Astrocyte (in vitro differentiated cells and primary cell): ENCODE measurements around the gene RTL1. TPM values are rescaled to one million over a fixed set of nuclear protein-coding genes. Genes with fewer than 3 reads are reported as not detected.

ENCODE experiments used
- DNase-seq: peaks from one replicate; pipeline ENCODE4 v3.0.0-alpha.2; 2010; ENCODE audit warnings: low read depth
- FAIRE-seq: peaks from 2 replicates; lab custom pipeline; 2011; peaks lifted over from hg19 to GRCh38; lab: Jason Lieb, UNC
- H2AFZ ChIP-seq: 2 replicates; pipeline ENCODE4 v1.6.0; 2012; ENCODE audit warnings: low read depth, low read length, inconsistent platforms
- H3K27ac ChIP-seq: 2 replicates; pipeline ENCODE4 v1.5.1; 2011; ENCODE audit warnings: low read depth, low read length, inconsistent platforms
- H3K27me3 ChIP-seq: 2 replicates; pipeline ENCODE4 v1.6.0; 2011; ENCODE audit warnings: low read length, inconsistent platforms; ENCODE audit not compliant: insufficient read depth
- H3K36me3 ChIP-seq: 2 replicates; pipeline ENCODE4 v1.5.1; 2011; ENCODE audit warnings: low read length, inconsistent platforms; ENCODE audit not compliant: insufficient read depth
- H3K4me1 ChIP-seq: 2 replicates; pipeline ENCODE4 v1.5.1; 2011; ENCODE audit warnings: low read length, inconsistent platforms; ENCODE audit not compliant: insufficient read depth
- H3K4me2 ChIP-seq: 2 replicates; pipeline ENCODE4 v1.6.0; 2012; ENCODE audit warnings: low read length, inconsistent platforms
- H3K4me3 ChIP-seq: 2 replicates; pipeline ENCODE4 v1.5.1; 2011; ENCODE audit warnings: low read depth, mild to moderate bottlenecking, low read length, inconsistent platforms; ENCODE audit not compliant: insufficient read depth
- H3K79me2 ChIP-seq: 2 replicates; pipeline ENCODE4 v1.6.0; 2012; ENCODE audit warnings: mild to moderate bottlenecking, low read length, inconsistent platforms; ENCODE audit not compliant: insufficient read depth
- H3K9ac ChIP-seq: 2 replicates; pipeline ENCODE4 v1.6.0; 2012; ENCODE audit warnings: mild to moderate bottlenecking, low read length, inconsistent platforms
- H3K9me3 ChIP-seq: 2 replicates; pipeline ENCODE4 v1.5.1; 2012; ENCODE audit warnings: low read depth, mild to moderate bottlenecking, low read length, inconsistent platforms; ENCODE audit not compliant: insufficient read depth
- H4K20me1 ChIP-seq: 2 replicates; pipeline ENCODE4 v1.6.0; 2012; ENCODE audit warnings: low read length, inconsistent platforms; ENCODE audit not compliant: insufficient read depth
- H3K27ac Mint-ChIP-seq: one replicate; pipeline ENCODE4 v1.8.0; 2021; ENCODE audit warnings: mild to moderate bottlenecking, mixed read lengths; ENCODE audit not compliant: unreplicated experiment
- H3K27me3 Mint-ChIP-seq: one replicate; pipeline ENCODE4 v1.8.0; 2021; ENCODE audit warnings: low read depth, mixed read lengths; ENCODE audit not compliant: unreplicated experiment
- H3K36me3 Mint-ChIP-seq: one replicate; pipeline ENCODE4 v1.8.0; 2021; ENCODE audit warnings: low read depth, mixed read lengths; ENCODE audit not compliant: unreplicated experiment
- H3K4me1 Mint-ChIP-seq: one replicate; pipeline ENCODE4 v1.8.0; 2021; ENCODE audit warnings: low read depth, mixed read lengths; ENCODE audit not compliant: unreplicated experiment
- H3K4me3 Mint-ChIP-seq: one replicate; pipeline ENCODE4 v1.8.0; 2021; ENCODE audit warnings: mild to moderate bottlenecking, moderate library complexity, mixed read lengths; ENCODE audit not compliant: unreplicated experiment
- H3K9me3 Mint-ChIP-seq: one replicate; pipeline ENCODE4 v1.8.0; 2021; ENCODE audit warnings: mild to moderate bottlenecking, mixed read lengths; ENCODE audit not compliant: unreplicated experiment
- EZH2 ChIP-seq: IDR thresholded peaks from 2 replicates; pipeline ENCODE4 v1.6.1; 2012; ENCODE audit warnings: mild to moderate bottlenecking, low read length, inconsistent platforms; ENCODE audit not compliant: insufficient read depth
- total RNA-seq: library from RNA; stranded (reverse); gene quantifications from 2 replicates; pipeline ENCODE4 v1.2.1, GENCODE V29; 2021
- TF ChIP-seq, protein P1 (sequence below): IDR thresholded peaks from 2 replicates; pipeline ENCODE4 v1.5.1; 2011; ENCODE audit warnings: low read depth, mild to moderate bottlenecking, inconsistent platforms, low read length, moderate library complexity; ENCODE audit not compliant: insufficient read depth

The RTL1 gene
- total RNA-seq, 1 donor from 2014 or later = 0.18 TPM

DNA sequence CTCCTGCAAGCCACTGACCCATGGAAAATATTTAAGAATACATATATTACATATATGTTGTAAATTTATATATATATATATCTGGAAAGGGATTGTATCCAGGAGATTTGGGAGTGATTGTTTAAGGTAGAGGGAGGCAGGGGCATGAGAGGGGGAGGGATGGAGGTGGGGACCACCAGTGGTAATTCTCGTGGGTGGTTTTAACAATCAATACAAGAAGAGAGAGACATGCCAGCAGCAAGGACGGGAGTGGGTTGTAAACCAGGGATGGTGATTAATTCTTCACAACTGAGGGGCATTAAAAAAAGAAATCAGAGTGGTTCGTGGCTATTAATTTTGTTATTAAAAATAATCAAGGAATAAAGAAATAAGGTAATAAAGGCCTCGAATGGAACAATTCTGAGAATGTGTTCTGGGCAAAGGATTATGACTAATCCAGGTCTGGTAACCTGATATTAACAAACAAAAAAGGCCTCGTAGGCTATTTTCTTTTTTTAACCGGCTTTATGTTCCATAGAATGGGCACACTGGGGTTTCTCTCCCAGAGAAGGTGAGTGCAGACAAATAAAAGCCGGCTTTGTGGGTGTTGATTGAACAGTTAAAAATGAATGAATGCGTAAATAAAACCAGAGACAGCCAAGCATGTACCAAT lies 8.3 kb upstream of the RTL1 start:
- Mint-ChIP-seq H3K4me3 (no peak overlapping the region), H3K4me1 (peaks cover 7% of the 10 kb centered on the region), H3K27ac (no peak overlapping the region), H3K36me3 (no peaks in the 10 kb centered on the region), H3K27me3 (peaks cover 8% of the 10 kb centered on the region), H3K9me3 (peaks cover 2% of the 10 kb centered on the region)
- TF ChIP-seq EZH2 = no peak
- TF ChIP-seq, protein P1, sequence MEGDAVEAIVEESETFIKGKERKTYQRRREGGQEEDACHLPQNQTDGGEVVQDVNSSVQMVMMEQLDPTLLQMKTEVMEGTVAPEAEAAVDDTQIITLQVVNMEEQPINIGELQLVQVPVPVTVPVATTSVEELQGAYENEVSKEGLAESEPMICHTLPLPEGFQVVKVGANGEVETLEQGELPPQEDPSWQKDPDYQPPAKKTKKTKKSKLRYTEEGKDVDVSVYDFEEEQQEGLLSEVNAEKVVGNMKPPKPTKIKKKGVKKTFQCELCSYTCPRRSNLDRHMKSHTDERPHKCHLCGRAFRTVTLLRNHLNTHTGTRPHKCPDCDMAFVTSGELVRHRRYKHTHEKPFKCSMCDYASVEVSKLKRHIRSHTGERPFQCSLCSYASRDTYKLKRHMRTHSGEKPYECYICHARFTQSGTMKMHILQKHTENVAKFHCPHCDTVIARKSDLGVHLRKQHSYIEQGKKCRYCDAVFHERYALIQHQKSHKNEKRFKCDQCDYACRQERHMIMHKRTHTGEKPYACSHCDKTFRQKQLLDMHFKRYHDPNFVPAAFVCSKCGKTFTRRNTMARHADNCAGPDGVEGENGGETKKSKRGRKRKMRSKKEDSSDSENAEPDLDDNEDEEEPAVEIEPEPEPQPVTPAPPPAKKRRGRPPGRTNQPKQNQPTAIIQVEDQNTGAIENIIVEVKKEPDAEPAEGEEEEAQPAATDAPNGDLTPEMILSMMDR = no peak
- no peak overlapping the region for H3K4me3 ChIP-seq
- H3K27ac ChIP-seq = no peak overlapping the region
- peaks cover 41% of the 10 kb centered on the region for H3K36me3 ChIP-seq
- FAIRE-seq (no peak), DNase-seq (no peak)
- peaks cover 6% of the 10 kb centered on the region for H3K79me2 ChIP-seq
- no peak overlapping the region for H3K9ac ChIP-seq
- H4K20me1 ChIP-seq = peaks cover 63% of the 10 kb centered on the region
- H3K4me2 ChIP-seq = no peak overlapping the region
- H2AFZ ChIP-seq = no peak overlapping the region
- no peaks in the 10 kb centered on the region for H3K27me3 ChIP-seq
- peaks cover 21% of the 10 kb centered on the region for H3K4me1 ChIP-seq
- H3K9me3 ChIP-seq = no peaks in the 10 kb centered on the region

GRCh38 chr14:100910888-100911664 lies 7.6 kb upstream of the RTL1 start:
- peaks cover 21% of the 10 kb centered on the region for H3K4me1 ChIP-seq
- H3K4me3 Mint-ChIP-seq = no peak overlapping the region
- H2AFZ ChIP-seq = no peak overlapping the region
- H3K9ac ChIP-seq = no peak overlapping the region
- no peaks in the 10 kb centered on the region for H3K9me3 ChIP-seq
- FAIRE-seq (no peak), DNase-seq (no peak)
- peaks cover 2% of the 10 kb centered on the region for H3K9me3 Mint-ChIP-seq
- no peaks in the 10 kb centered on the region for H3K27me3 ChIP-seq
- peaks cover 45% of the 10 kb centered on the region for H3K36me3 ChIP-seq
- no peak overlapping the region for H3K4me3 ChIP-seq
- H3K27me3 Mint-ChIP-seq = peaks cover 9% of the 10 kb centered on the region
- TF ChIP-seq, protein P1 = no peak
- TF ChIP-seq EZH2 = no peak
- peaks cover 7% of the 10 kb centered on the region for H3K4me1 Mint-ChIP-seq
- no peak overlapping the region for H3K27ac ChIP-seq
- peaks cover 6% of the 10 kb centered on the region for H3K79me2 ChIP-seq
- peaks cover 69% of the 10 kb centered on the region for H4K20me1 ChIP-seq
- no peaks in the 10 kb centered on the region for H3K36me3 Mint-ChIP-seq
- H3K4me2 ChIP-seq = no peak overlapping the region
- no peak overlapping the region for H3K27ac Mint-ChIP-seq
